ENCODE data around the gene GIMAP2.

The GIMAP2 gene

DNA sequence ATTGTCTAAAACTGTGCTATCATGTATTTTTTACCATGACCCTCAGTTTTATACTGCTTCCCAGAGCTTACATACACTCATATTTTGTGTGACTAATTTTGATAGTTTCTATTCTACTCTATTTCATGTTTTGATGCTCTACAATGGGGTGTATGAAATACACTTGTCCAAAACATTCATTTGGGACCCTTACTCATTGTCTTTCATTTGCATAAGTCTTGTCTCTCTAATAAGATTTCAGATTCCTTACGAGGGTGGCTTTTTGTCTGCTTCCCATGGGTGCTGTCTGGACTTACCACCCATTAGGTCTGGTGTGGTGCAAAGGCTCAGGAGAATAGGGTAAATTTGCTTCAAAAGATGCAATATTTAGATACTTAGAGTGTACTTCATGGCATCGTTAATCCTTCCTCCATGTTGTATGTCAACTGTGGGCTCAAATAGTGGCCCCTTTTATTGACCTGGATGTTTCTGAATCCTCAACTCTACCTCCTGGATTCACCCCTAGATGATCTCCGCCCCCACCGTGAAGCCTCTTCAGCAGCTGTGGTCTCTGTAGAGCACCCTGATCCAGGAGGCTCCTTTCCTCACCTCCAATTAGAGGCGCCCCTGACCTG lies 48.1 kb downstream of the GIMAP2 start:
- DNase-seq (ENCODE audit: low read depth) = no peak

DNA sequence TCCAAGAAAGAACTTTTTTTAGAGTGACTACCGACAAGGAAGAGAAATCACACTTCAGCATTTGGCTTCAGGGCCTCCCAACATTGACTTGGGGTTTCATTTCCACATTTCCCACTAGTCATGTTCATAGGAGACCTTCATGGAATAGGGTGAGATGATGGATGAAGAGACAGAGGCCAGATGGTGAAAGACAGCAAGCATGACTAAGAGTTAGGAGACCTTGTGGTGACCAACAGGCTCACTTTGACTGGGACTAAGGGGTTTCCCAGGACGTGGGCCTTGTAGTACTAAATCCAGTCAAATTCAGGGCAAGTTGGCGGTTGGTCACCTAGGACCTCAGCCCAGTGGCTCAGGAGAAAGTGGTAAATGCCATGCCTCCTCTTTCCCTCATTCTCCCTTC lies 48.7 kb downstream of the GIMAP2 start:
- DNase-seq (ENCODE audit: low read depth) = no peak

DNA sequence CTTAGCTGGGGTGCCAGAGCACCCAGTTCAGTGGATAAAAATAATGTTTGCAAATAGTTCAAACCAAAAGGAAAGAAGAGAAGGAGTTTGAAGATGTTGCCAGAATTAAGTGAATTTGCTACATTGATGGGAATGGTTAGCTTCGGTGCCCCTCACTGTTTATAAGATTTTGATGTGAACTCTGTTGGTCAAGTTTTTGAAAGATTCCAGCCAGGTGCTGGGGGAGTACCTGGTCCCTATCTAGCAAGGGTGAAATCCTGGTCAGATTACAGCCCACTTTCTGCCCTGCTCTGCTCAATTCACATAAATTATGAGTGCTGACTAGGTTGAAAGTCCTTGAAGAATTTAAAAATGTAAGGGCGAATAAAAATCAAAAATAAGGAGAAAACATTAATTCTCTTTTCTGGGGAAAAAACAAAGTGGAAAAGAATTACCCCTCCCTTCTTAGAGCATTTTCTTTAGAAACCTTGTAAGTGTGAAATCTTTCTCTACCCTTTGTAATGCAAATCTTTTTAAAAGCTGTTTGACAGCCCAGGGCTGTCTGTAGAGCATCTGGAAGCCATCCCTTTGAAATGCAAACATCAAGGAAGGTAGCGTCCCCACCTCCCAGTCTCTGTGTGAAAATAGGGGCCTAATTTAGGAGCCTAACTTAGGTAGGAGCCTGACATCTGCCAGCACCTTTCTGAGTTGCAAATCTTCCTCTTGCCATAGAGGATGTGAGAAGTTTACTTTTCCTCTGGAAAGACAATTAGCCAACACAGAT lies 50.3 kb downstream of the GIMAP2 start:
- DNase-seq (ENCODE audit: low read depth) = no peak

DNA sequence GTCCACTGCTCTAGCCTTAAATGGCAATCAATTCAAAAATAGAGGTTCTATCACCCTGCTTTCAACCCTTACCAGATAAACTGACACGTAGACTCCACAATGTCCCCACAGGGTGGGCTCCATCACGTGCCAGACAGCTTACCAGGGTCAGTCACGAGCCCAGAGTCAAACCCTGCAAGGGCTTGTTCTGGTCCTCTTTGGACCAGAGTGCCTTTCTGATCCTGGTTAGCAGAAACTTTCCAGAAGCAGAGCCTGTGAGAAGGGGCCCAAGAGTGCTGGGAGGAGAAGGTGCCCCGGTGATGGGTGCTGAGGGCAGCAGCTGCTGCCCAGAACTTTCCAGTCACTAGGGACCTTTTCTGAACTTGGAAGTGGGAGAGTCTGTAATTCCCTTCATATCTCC lies 51.4 kb downstream of the GIMAP2 start:
- no peak for DNase-seq (ENCODE audit: low read depth)

DNA sequence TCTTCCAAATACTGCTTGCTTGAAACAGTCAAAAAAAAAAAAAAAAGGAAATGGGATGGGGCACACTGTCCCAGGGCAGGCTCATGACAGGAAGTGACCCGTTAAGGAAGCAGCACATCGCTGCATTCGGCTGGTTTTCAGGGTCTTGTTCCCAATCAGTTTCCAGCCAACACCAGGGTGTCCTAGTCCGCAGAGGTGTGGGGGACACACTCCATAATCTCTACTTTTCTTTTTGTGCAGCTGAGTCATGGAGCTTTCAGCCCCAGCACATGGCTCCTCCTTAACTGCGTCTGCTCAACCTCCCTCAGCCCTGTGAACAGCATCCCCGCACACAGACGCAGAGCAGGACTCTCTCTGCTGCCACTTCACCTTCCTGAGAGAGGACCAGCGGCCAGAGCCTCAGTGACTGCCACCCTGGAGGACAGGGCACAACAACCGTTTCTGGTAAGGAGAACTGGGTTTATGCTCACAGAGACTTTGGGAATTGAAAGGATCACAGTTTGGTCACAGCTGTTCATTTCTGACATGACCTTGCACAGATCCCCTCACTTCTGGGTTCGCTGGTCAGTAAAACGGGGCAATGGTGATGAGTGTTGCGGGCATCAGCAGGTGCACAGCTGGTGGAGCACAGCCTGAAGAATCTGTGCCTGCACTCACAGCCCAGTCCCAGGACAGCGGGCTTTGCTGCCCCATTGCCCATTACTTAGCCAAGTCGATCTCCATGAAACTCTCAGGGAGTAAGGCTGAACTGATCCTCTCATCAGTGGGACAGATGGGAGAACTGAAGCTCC lies 52.0 kb downstream of the GIMAP2 start, which contains the start of gene GIMAP5:
TSS of gene GIMAP5 (plus strand) at position 154 of the 791 bp plus-strand sequence. CDS start 3,467 bp downstream, outside the sequence.
- DNase-seq (ENCODE audit: low read depth) = no peak

DNA sequence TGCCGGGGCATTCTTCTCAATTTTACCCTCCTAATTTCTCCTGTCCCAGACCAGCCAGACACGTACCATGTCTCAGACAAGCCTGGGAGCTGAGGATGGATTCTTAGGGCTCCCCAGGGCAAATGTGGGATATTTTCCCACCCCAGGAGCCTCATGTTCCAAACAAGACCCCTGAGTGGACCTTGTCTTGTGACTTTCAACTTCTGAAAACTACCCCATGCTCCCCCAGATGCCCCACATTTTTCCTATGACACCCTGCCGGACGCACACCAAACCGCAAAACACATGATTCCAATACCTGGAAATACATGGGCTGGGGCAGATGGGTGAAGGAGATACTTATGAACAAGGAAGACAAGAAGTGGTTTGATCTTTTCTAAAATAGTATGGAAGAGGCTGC lies 52.6 kb downstream of the GIMAP2 start:
- DNase-seq (ENCODE audit: low read depth) = no peak

DNA sequence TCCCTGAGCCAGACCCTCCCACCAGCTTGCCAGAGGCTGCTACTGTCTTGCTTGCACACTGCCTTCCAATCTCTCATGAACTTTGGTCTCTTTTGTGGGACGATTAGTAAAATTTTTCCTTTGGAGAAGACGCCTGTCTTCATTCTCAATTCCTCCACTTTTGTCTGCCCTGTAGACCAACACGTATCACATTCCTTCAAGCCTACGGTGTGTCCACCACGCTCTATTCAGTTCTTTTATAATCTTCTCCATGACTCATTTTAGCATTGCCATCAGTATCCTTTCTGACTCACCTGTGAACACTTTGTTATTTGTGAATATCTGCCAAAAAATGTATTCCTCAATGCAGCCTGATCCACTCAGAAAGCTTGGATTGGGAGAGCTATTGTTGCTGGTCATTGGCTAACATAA lies 53.1 kb downstream of the GIMAP2 start:
- DNase-seq (ENCODE audit: low read depth) = no peak

DNA sequence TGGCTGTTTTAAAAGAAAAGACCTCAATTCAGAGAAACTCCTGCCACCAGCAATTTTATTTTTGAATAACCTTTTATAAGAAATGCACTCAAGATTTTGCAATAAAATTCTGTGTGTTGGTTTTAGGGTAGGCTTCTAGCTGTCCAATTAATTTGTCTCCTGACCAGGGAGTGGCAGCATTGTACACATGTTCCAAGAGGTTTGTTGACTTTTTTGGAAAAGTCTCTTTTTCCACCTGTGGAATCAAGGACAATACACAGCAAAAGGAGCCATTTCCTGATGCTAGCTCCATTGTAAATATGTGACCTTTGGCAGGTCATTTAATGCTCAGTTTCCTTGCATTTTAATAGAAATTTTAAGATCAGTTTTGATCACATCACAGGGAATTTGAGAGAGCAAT lies 53.5 kb downstream of the GIMAP2 start:
- DNase-seq (ENCODE audit: low read depth) = no peak

DNA sequence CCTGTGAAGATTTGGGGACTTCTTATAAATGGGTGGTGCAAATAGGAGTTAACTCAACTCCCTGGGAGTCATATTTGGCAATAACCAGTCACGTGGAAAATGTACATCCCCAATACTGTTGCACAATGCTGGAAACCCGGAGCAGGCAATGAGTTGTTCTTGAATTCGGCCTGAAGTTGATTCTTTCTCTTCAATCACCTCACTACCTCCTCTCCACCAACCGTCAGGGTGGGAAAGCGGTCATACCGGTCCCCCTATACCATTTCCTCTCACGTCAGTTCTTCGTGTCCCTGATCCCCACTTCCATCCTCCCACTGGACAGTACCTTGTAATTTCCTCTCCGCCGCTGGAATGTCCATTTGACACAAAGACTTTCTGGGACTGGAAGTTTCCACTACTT lies 54.5 kb downstream of the GIMAP2 start:
- no peak for DNase-seq (ENCODE audit: low read depth)

DNA sequence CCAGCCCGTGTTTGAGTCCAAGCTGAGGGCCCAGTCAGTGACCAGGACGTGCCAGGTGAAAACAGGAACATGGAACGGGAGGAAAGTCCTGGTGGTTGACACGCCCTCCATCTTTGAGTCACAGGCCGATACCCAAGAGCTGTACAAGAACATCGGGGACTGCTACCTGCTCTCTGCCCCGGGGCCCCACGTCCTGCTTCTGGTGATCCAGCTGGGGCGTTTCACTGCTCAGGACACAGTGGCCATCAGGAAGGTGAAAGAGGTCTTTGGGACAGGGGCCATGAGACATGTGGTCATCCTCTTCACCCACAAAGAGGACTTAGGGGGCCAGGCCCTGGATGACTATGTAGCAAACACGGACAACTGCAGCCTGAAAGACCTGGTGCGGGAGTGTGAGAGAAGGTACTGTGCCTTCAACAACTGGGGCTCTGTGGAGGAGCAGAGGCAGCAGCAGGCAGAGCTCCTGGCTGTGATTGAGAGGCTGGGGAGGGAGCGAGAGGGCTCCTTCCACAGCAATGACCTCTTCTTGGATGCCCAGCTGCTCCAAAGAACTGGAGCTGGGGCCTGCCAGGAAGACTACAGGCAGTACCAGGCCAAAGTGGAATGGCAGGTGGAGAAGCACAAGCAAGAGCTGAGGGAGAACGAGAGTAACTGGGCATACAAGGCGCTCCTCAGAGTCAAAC lies 56.9 kb downstream of the GIMAP2 start:
- no peak for DNase-seq (ENCODE audit: low read depth)
